Liver (tissue), 10 donors: ENCODE measurements around the gene FRMD4A. TPM values are rescaled to one million over a fixed set of nuclear protein-coding genes. Genes with fewer than 3 reads are reported as not detected.

Experiments used
- DNase-seq: peaks from one replicate; pipeline ENCODE4 v3.0.0-alpha.2; 2017; ENCODE audit warnings: low spot score
- H3K27ac ChIP-seq, 2 donors: one replicate each; pipeline ENCODE4 v1.7.0; 2013; ENCODE audit warnings: inconsistent platforms in 2 of 2, low read length in 2 of 2, control low read depth in 1 of 2, low read depth in 1 of 2, mild to moderate bottlenecking in 1 of 2
- H3K27me3 ChIP-seq, 4 donors: one replicate each; pipeline versions ENCODE4 v1.6.1 to v1.7.0; 2013; ENCODE audit warnings: low read length in 3 of 4, inconsistent platforms in 1 of 4, mild to moderate bottlenecking in 1 of 4, moderate library complexity in 1 of 4; ENCODE audit not compliant: control insufficient read depth in 4 of 4, insufficient read depth in 4 of 4
- H3K36me3 ChIP-seq, 4 donors: one replicate each; pipeline versions ENCODE4 v1.6.1 to v1.7.0; 2013; ENCODE audit warnings: low read length in 3 of 4, mild to moderate bottlenecking in 3 of 4, low read depth in 1 of 4, moderate library complexity in 1 of 4; ENCODE audit not compliant: control insufficient read depth in 4 of 4, insufficient read depth in 3 of 4
- H3K4me1 ChIP-seq, 4 donors: one replicate each; pipeline versions ENCODE4 v1.6.1 to v1.7.0; 2013; ENCODE audit warnings: low read length in 3 of 4, mild to moderate bottlenecking in 3 of 4, moderate library complexity in 1 of 4; ENCODE audit not compliant: control insufficient read depth in 4 of 4, insufficient read depth in 4 of 4
- H3K4me3 ChIP-seq, 3 donors: one replicate each; pipeline versions ENCODE4 v1.6.1 to v1.7.0; 2013; ENCODE audit warnings: low read length in 3 of 3, control low read depth in 1 of 3, low read depth in 1 of 3, mild to moderate bottlenecking in 1 of 3
- H3K9ac ChIP-seq, 2 donors: one replicate each; pipeline ENCODE4 v1.7.0; 2013; ENCODE audit warnings: low read length in 2 of 2, mild to moderate bottlenecking in 2 of 2, moderate library complexity in 2 of 2, control low read depth in 1 of 2, low read depth in 1 of 2
- H3K9me3 ChIP-seq, 4 donors: one replicate each; pipeline versions ENCODE4 v1.6.1 to v1.7.0; 2013; ENCODE audit warnings: low read length in 3 of 4; ENCODE audit not compliant: control insufficient read depth in 4 of 4
- FOXA1 ChIP-seq: IDR thresholded peaks from 2 replicates; pipeline ENCODE4 v1.6.1; 2016; ENCODE audit warnings: antibody characterized with exemption
- SP1 ChIP-seq: IDR thresholded peaks from 2 replicates; pipeline ENCODE4 v1.6.1; 2018; ENCODE audit warnings: antibody characterized with exemption, mild to moderate bottlenecking
- ZBTB33 ChIP-seq: IDR thresholded peaks from 2 replicates; pipeline ENCODE4 v1.6.1; 2016; ENCODE audit warnings: antibody characterized with exemption
- WGBS: extraction: QIAGEN DNeasy Blood & Tissue Kit; methylation state at CpG from one replicate; pipeline ENCODE4 v1.1.7; 2013; 5-methylcytosine and 5-hydroxymethylcytosine counted together
- polyA plus RNA-seq, 2 donors: library from polyadenylated mRNA; stranded (reverse) in 1 of 2; unstranded in 1 of 2; fragments of 200-250 nt in 1 of 2; fragments of >200 nt in 1 of 2; fragmentation: Nextera tagmentation in 1 of 2; extraction: Ambion mirVana in 1 of 2; gene quantifications; one replicate each; pipeline versions ENCODE4 v1.2.1 to v1.2.3, GENCODE V29; 2013 to 2015
- small RNA-seq: library from RNA; depleted of rRNA; stranded (forward); fragments of <200 nt; gene quantifications from one replicate; pipeline ENCODE3, GENCODE V24; 2014
- total RNA-seq, 2 donors: library from RNA; depleted of rRNA; stranded (reverse); fragments of >200 nt; gene quantifications; one replicate each; pipeline ENCODE4 v1.2.3, GENCODE V29; 2014
- donor health status: healthy.
- donor health status: healthy.
- donor health status: healthy.
- donor health status: healthy.
- donor health status: healthy.

FRMD4A gene
- total and polyA plus RNA-seq, 4 donors: 8.2 to 34.3 (median 13.1) TPM

DNA sequence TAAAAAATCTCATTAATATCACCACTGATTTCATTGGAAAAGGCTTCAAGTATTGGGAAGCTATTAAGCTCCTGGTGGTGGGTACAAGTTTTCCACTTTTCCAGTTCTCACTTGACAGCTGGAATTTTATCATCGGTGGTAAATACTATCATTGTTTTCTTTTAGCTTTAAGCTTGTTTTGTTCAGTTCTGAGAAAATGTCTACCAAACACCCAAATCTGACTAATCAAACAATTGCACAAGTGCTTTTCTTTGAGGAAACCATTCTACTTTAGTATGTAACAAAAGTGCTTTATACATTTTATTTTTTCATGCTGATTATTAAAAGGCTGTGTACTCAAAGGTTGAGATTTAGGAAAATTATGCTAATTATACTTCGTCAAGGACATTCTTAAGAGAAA, 736.1 kb downstream of the FRMD4A start:
- 89% methylated on average over 2 of the region's 2 CpGs for WGBS
- DNase-seq: no peak

More for the DNA sequence above, 736.1 kb downstream of the FRMD4A start:
- H3K27ac ChIP-seq: no peak overlapping the region
- H3K36me3 ChIP-seq: peaks cover under 1 to 11% (median 2%) of the 10 kb centered on the region in 4 donors
- TF ChIP-seq SP1: no peak
- TF ChIP-seq FOXA1: no peak
- TF ChIP-seq ZBTB33: no peak
- H3K27me3 ChIP-seq: no peaks in the 10 kb centered on the region
- H3K9ac ChIP-seq: no peak overlapping the region
- no peak overlapping the region for H3K4me3 ChIP-seq
- H3K4me1 ChIP-seq: no peaks in the 10 kb centered on the region
- no peaks in the 10 kb centered on the region for H3K9me3 ChIP-seq

Small RNA genes within 50 kb of the gene (small RNA-seq; reads per million reads assigned to genes)
- not detected for gene RNA5SP301
